Skin of body (tissue), 2 donors: ENCODE data around the gene PCCA. TPM values are rescaled to one million over a fixed set of nuclear protein-coding genes. Genes with fewer than 3 reads are reported as not detected.
"Not testable (repeated sequence)": the region's sequence is repeated elsewhere in the genome, so short reads cannot be mapped to it uniquely, and the experiment has no call there.

Experiments used
- DNase-seq: peaks from one replicate; lab custom pipeline; 2025; lab: John Stamatoyannopoulos, UW
- total RNA-seq: library from RNA; depleted of rRNA; stranded (reverse); fragments of >200 nt; gene quantifications from one replicate; pipeline ENCODE4 v1.2.3, GENCODE V29; 2014

The PCCA gene
- total RNA-seq, 1 donor from 2014 or later = 124 TPM

GRCh38 chr13:100304229-100304628 lies 215.3 kb downstream of the PCCA start:
- DNase-seq = no peak

GRCh38 chr13:100305398-100305797 lies 216.5 kb downstream of the PCCA start:
- DNase-seq = no peak

- DNase-seq = no peak
Measured at GRCh38 chr13:100306030-100306429, 217.1 kb downstream of the PCCA start.

- DNase-seq = no peak
Measured at GRCh38 chr13:100306434-100306999, 217.6 kb downstream of the PCCA start.

GRCh38 chr13:100314132-100314910 lies 225.4 kb downstream of the PCCA start:
- DNase-seq = no peak

- DNase-seq = no peak
Measured at GRCh38 chr13:100315522-100315921, 226.6 kb downstream of the PCCA start.

- DNase-seq = not testable (repeated sequence)
Measured at GRCh38 chr13:100318473-100318872, 229.6 kb downstream of the PCCA start.

- no peak for DNase-seq
Measured at GRCh38 chr13:100323937-100324336, 235.0 kb downstream of the PCCA start.

- DNase-seq = no peak
Measured at GRCh38 chr13:100330662-100331061, 241.8 kb downstream of the PCCA start.

- DNase-seq = no peak
Measured at GRCh38 chr13:100333141-100333540, 244.2 kb downstream of the PCCA start.

GRCh38 chr13:100334214-100334613 lies 245.3 kb downstream of the PCCA start:
- DNase-seq = no peak

- no peak for DNase-seq
Measured at GRCh38 chr13:100336795-100337516, 248.1 kb downstream of the PCCA start.

- DNase-seq = no peak
Measured at GRCh38 chr13:100338275-100338674, 249.4 kb downstream of the PCCA start.

- DNase-seq = no peak
Measured at GRCh38 chr13:100339411-100339940, 250.6 kb downstream of the PCCA start.

GRCh38 chr13:100340865-100341264 lies 252.0 kb downstream of the PCCA start:
- no peak for DNase-seq

- no peak for DNase-seq
Measured at GRCh38 chr13:100341327-100341726, 252.4 kb downstream of the PCCA start.

GRCh38 chr13:100344544-100344943 lies 255.7 kb downstream of the PCCA start:
- no peak for DNase-seq

GRCh38 chr13:100347968-100348367 lies 259.1 kb downstream of the PCCA start:
- DNase-seq = no peak

- no peak for DNase-seq
Measured at GRCh38 chr13:100349594-100349993, 260.7 kb downstream of the PCCA start.

- DNase-seq = no peak
Measured at GRCh38 chr13:100350601-100351000, 261.7 kb downstream of the PCCA start.

GRCh38 chr13:100356426-100356825 lies 267.5 kb downstream of the PCCA start:
- DNase-seq = peak; percentile 3

- DNase-seq = no peak
Measured at GRCh38 chr13:100356889-100357288, 268.0 kb downstream of the PCCA start.
